HG03457 (cell line): ENCODE measurements around the gene CD40LG.

ENCODE experiments used
- ATAC-seq: cut with Tn5 transposase; IDR thresholded peaks from one replicate; pipeline ENCODE4 v1.9.1; 2021; ENCODE audit warnings: moderate number of reproducible peaks; ENCODE audit not compliant: unreplicated experiment

Gene CD40LG

GRCh38 chrX:136692271-136692670, 44.3 kb downstream of the CD40LG start:
- no peak for ATAC-seq

DNA sequence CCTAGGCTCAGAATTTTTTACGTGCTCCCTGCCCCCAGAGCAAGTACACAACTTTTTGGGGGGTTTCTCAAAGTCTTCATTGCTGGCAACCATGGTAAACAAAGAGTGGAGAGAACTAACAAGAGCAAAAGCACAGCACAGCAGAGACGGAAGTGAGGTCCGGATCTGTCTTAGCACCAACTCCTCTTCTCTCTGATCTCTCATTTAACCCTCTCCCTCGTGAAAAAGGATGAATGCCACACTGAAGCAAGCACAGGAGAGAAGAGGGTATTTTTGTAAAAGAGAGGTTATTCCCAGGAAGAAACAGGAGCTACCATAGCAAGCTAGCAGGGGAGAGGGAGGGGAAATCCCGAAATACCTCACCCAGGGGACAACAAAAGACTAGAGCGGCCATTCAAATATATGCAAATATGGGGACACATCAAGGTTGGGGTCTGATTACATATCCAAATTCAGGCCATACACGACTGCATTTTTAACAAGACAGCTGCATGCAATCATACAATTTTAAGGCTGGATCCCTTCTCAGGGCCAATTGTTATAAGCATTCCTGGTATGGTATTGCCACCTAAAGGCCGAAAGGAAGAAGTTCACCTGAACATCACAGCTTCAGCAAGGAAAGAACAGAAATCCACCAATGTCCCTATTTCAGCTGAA, 46.6 kb downstream of the CD40LG start:
- peak; percentile 58 for ATAC-seq

DNA sequence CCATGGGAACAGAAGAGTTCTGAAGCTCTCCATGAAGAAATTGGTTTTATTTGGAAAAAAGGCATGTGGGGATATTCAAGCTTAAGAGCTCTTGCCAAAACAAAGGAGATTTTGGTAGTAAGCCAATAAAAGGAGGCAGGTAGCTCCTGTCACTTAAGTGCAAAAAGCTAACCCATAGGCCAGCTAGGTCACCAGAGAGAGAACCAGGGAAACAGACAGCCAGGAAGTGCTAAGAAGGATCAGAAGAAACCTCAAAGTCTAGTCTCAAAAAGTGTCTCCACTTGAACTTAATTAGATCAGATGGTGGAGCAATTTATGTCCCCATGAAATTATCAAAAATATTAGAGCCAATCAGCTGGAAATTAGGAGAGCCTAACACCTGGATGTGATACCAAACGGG, 49.2 kb downstream of the CD40LG start:
- no peak for ATAC-seq

GRCh38 chrX:136708348-136708747, 60.4 kb downstream of the CD40LG start:
- no peak for ATAC-seq
